Right ventricle myocardium superior (tissue), 1 donor: ENCODE measurements around the gene WDR49. TPM values are rescaled to one million over a fixed set of nuclear protein-coding genes. Genes with fewer than 3 reads are reported as not detected.

Experiments
- ATAC-seq: fragments of 200-7000 bp; cut with Tn5 transposase; one replicate; pipeline ENCODE4 v1.9.1; 2020; ENCODE audit warnings: mild to moderate bottlenecking; ENCODE audit not compliant: poor library complexity
- DNase-seq: peaks from one replicate; pipeline ENCODE4 v3.0.0-alpha.2; 2020
- intact Hi-C: fragments of 100-400 bp; cut with DNase I; formaldehyde crosslinking; loops from one replicate; pipeline ENCODE4 v1.11.2; 2022
- long read RNA-seq: library from polyadenylated mRNA; unstranded; transcript quantifications from one replicate; pipeline ENCODE4 v2.0.0, GENCODE V29; 2021
- total RNA-seq: library from RNA; stranded (reverse); fragmentation: NEBNext Ultra II Directional; extraction: Animal tissue kit (Norgen Biotek cat#: 25700); gene quantifications from one replicate; pipeline ENCODE4 v1.2.1, GENCODE V29; 2021
- donor health status: DM: no; HTN: yes; CAD: no; lungs with severe emphysema.

Gene WDR49
- 2.6 TPM for total RNA-seq
- long read RNA-seq, partial matches to known transcripts = 0 of 3 reads
- long read RNA-seq, other reads (novel, unspliced or antisense) = 3 of 3 reads

GRCh38 chr3:167653760-167654159 lies at the start of gene WDR49:
Gene WDR49, minus strand, starts transcription at chr3:167653942. Its CDS starts 517 bp downstream, at chr3:167653425.
- DNase-seq = no peak
- ATAC-seq = peak; percentile 86
- intact Hi-C loops = no loop called here

- ATAC-seq (no peak), DNase-seq (no peak)
- intact Hi-C loops = no loop called here
Observed at GRCh38 chr3:167700926-167701325, 47.2 kb upstream of the WDR49 start.

- no peak for ATAC-seq
- intact Hi-C loops = no loop called here
- no peak for DNase-seq
Observed at GRCh38 chr3:167700046-167700445, 46.3 kb upstream of the WDR49 start.

DNA sequence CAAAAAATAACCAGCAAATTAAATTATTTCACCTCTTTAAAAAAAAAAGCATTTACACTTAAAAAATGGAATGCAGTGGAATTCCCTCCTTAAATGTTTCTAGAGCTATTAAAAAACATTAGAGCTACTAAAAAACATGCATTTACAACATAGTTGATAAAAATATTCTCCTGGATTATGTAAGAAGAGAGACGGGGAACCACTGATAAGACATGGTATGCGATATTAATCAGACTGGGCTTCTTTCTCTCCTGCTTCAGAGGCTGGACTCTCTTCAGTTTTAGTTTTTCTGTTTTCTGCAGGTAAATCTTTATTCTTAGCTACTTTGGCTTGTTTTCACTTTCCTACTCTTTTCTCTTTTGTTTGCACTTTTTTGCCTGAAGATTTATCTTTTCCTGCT lies 40.4 kb upstream of the WDR49 start:
- ATAC-seq (no peak), DNase-seq (no peak)
- intact Hi-C loops = loop anchor here (10.0 kb wide), 1 partner anchor 309 kb away; the partner anchor contains the start of gene ZBBX

DNA sequence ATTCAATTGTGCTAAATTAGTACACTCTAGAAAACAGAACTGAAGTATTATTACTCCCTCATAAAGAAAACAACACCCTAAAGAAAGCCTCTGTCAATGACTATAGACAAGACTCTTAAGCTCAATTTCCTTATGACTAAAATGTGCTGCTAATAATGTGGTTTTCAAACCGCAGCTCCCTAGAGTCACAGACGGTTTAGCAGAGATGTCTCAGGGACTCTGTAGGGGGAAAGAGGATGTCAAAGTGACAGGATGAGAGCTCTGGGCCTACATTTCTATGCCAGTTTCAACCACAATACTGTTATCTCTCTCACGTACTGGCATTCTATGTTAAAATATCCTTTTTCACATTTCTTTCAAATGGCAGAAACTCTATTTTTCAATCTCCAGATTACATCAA lies 37.6 kb upstream of the WDR49 start:
- no peak for DNase-seq
- intact Hi-C loops = loop anchor here (10.0 kb wide), 1 partner anchor 307 kb away; the partner anchor contains the start of gene ZBBX
- ATAC-seq = no peak

- intact Hi-C loops = no loop called here
- DNase-seq = no peak
- ATAC-seq = peak; percentile 63
Observed at GRCh38 chr3:167684388-167684993, 30.7 kb upstream of the WDR49 start.

DNA sequence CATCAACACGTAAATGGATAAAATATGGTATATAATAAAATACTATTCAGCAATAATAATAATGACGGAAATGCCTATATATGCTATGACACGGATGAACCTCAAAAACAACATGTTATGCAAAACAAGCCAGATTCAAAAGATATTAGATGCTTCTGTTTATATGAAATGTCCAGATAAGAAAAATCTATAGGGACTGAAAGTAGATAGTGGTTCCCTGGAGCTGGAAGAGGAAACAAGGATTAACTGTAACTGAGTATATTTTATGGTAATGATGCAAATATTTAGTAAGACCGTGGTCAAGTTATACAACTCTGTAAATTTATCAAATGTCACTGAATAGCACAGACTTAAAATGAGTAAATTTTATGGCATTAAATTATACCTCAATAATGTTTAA lies 25.8 kb upstream of the WDR49 start:
- DNase-seq (no peak), ATAC-seq (no peak)
- intact Hi-C loops = no loop called here

DNA sequence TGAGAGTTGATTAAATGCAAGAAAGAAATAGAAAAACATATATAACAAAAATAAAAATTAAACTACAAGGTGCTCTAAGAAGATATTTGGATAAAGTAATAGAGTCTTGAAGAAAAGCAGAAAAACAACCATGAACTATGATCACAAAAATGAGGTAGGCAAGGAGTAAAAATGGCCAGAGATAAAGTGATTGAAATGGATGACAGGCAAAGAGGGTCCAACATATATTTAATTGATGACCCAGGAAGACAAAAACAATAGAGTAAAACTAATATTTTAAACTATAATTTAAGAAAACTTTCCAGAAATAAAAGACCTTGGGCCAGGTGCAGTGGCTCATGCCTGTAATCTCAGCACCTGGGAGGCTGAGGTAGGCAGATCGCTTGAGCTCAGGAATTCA lies 22.1 kb upstream of the WDR49 start:
- DNase-seq (no peak), ATAC-seq (no peak)
- intact Hi-C loops = no loop called here

- intact Hi-C loops = no loop called here
- DNase-seq (no peak), ATAC-seq (no peak)
Observed at GRCh38 chr3:167673221-167673620, 19.5 kb upstream of the WDR49 start.

DNA sequence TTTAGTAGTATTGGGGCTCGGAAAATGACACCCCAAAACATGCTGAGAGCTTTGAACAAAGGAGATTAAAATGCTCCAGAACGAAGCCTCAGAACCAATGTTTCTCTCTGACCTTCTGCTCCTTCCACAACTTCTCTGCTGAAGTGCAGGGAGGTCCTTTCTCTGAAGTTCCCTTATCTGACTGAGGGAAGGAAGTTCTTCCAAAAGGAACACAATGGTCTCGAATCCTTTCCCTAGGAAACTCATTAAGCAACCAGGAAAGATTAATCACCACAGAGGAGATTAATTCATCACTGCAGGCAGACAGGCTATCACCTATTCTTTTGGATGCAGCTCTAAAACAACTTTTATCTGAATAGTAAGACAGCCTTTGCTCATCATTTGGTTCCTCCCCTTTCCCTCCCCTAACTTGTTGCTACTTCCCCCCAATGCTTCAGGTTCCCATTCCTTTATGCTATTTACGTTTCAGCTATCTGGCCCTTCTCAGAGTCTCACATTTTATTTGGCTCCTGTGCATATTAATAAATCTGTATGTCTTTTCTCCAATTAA lies 18.2 kb upstream of the WDR49 start:
- no peak for ATAC-seq
- intact Hi-C loops = no loop called here
- DNase-seq = no peak

GRCh38 chr3:167669699-167670098 lies 16.0 kb upstream of the WDR49 start:
- intact Hi-C loops = no loop called here
- no peak for DNase-seq
- no peak for ATAC-seq

DNA sequence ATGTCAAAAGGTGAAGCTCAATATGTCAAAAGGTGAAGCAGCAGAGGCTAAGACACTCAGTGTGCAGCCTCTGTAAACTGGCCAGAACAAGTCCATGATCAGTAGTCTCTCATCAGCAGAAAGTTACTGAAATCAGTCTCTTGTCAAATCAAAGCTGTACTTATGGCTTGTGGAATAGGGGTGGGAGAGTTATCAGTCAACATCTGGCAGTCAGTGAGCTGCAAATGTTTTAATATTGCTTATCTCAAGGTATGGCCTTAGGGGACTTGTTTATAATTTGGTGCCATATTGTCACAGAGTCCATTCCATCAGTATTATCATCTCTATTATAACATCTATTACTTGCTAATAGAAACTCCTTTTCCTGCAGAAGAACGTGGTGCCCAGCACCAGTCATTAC lies 14.9 kb upstream of the WDR49 start:
- DNase-seq (no peak), ATAC-seq (no peak)
- intact Hi-C loops = no loop called here

DNA sequence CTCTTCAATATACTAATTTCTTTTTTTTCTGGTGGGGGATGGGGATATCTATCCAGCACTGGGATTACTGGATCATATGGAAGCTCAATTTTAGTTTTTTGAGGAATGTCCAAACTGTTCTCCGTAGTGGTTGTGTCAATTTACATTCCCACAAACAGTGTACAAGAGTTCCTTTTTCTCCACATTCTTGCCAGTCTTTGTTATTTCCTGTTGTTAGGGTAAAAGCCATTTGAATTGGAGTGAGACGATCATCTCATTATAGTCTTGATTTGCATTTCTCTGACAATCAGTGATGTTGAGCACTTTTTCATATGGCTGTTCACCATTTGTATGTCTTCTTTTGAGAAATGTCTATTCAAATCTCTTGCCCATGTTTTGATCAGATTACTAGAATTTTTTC lies 12.8 kb upstream of the WDR49 start:
- intact Hi-C loops = no loop called here
- DNase-seq (no peak), ATAC-seq (no peak)

- DNase-seq (no peak), ATAC-seq (no peak)
- intact Hi-C loops = no loop called here
Observed at GRCh38 chr3:167662919-167663400, 9.2 kb upstream of the WDR49 start.

GRCh38 chr3:167657684-167658225 lies 4.0 kb upstream of the WDR49 start:
- intact Hi-C loops = no loop called here

DNA sequence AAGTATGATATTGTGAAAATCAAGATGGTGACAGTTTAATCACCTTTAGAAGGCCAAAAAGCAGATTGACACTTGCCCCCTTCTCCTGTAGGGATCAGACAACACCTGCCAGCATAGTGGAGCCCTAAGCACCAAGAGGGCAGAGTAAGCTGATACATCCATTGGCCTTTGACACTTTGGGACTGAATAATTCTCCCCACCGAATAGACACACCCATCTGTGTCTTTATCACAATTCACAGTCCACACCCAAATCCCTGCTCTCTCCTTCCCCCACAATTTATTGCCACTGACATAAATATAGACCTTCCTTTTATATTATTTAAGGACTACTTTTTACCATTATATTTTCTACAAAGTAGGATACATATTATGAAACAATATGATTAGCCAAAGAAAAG lies 3.1 kb upstream of the WDR49 start:
- intact Hi-C loops = no loop called here
- DNase-seq (no peak), ATAC-seq (no peak)

More at GRCh38 chr3:167657684-167658225, 4.0 kb upstream of the WDR49 start:
- DNase-seq (no peak), ATAC-seq (no peak)

DNA sequence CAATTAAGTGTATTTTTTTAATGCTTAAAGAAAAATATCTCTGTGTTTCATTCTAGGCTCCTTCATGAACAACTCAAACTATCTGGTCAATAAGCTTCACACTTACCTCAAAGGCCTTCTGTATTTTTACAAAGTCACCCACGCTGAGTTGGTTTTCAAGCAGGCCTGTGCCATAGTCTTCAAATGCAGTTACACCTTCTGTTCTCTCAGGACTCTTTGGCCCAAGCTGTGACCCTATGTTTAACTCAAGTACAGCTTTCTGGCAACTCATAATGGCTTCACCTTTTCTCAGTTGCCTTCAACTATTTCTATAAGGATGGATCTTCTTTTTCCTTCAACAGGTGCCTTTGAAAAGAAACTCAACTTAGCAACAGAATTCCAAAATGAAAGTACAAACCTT lies 587 bp downstream of the WDR49 start:
- intact Hi-C loops = no loop called here
- ATAC-seq (peak; percentile 36), DNase-seq (no peak)

GRCh38 chr3:167651826-167652225 lies 1.9 kb downstream of the WDR49 start:
- ATAC-seq (no peak), DNase-seq (no peak)
- intact Hi-C loops = no loop called here

GRCh38 chr3:167650459-167650858 lies 3.3 kb downstream of the WDR49 start:
- intact Hi-C loops = no loop called here

DNA sequence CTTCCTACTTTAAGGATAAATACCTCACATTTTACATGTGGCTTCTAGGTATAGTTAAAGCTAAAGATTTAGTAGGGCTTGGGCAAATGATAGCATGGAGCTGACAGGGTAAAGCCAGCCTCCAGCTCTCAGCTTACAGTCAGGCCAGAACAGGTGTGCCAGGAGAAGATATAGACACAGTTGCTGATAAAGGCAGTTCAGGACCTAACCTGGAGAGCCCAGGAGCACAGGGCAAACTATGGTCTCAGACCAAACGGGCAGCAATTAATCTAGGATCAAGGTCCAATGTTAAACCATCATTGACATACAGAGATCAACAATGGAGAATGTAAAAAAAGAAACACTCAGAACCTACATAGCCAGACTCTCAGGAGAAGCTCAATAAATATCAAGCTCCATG lies 4.0 kb downstream of the WDR49 start:
- intact Hi-C loops = no loop called here
- ATAC-seq (no peak), DNase-seq (no peak)

More at GRCh38 chr3:167650459-167650858, 3.3 kb downstream of the WDR49 start:
- ATAC-seq (no peak), DNase-seq (no peak)
